GM12875 (cell line): ENCODE results near the gene MRPS18A.

ENCODE experiments used
- H3K4me3 ChIP-seq: one replicate; pipeline ENCODE4 v1.5.1; 2011; ENCODE audit warnings: low read depth, low read length, control low read depth
- CTCF ChIP-seq: IDR thresholded peaks from 2 replicates; pipeline ENCODE4 v1.5.1; 2011; ENCODE audit warnings: low read depth, mild to moderate bottlenecking, control low read depth, inconsistent platforms, low read length, moderate library complexity, borderline replicate concordance; ENCODE audit not compliant: insufficient read depth

Gene MRPS18A

GRCh38 chr6:43710576-43710975, 23.0 kb upstream of the MRPS18A start:
- no peak overlapping the region for H3K4me3 ChIP-seq
- TF ChIP-seq CTCF: no peak

GRCh38 chr6:43709654-43710303, 22.2 kb upstream of the MRPS18A start:
- TF ChIP-seq CTCF: no peak
- no peak overlapping the region for H3K4me3 ChIP-seq

GRCh38 chr6:43708860-43709653, 21.5 kb upstream of the MRPS18A start:
- TF ChIP-seq CTCF: no peak
- H3K4me3 ChIP-seq: no peak overlapping the region

GRCh38 chr6:43707767-43708166, 20.2 kb upstream of the MRPS18A start:
- TF ChIP-seq CTCF: no peak
- no peak overlapping the region for H3K4me3 ChIP-seq

GRCh38 chr6:43707269-43707668, 19.7 kb upstream of the MRPS18A start:
- no peak for TF ChIP-seq CTCF
- H3K4me3 ChIP-seq: no peak overlapping the region

- H3K4me3 ChIP-seq: no peak overlapping the region
- TF ChIP-seq CTCF: no peak
Measured at GRCh38 chr6:43706788-43707187, 19.2 kb upstream of the MRPS18A start.

GRCh38 chr6:43705996-43706395, 18.4 kb upstream of the MRPS18A start:
- no peak for TF ChIP-seq CTCF
- no peak overlapping the region for H3K4me3 ChIP-seq
